ENCODE measurements around the gene PCAT7. TPM values are rescaled to one million over a fixed set of nuclear protein-coding genes. Genes with fewer than 3 reads are reported as not detected.
"Not testable (repeated sequence)": the region's sequence is repeated elsewhere in the genome, so short reads cannot be mapped to it uniquely, and the experiment has no call there.

PCAT7 gene
- total RNA-seq, 1 donor from 2014 or later: 0.08 TPM

- no peak for DNase-seq (ENCODE audit: low spot score)
- intact Hi-C loops (cut with DNase I): no loop called here
Measured at GRCh38 chr9:94557376-94557775, 2.5 kb downstream of the PCAT7 start.

GRCh38 chr9:94560237-94560636 lies 5.4 kb downstream of the PCAT7 start:
- intact Hi-C loops (cut with DNase I): no loop called here
- no peak for DNase-seq (ENCODE audit: low spot score)

GRCh38 chr9:94563548-94563947 lies 8.7 kb downstream of the PCAT7 start:
- no peak for DNase-seq (ENCODE audit: low spot score)
- intact Hi-C loops (cut with DNase I): no loop called here

- intact Hi-C loops (cut with DNase I); DNase-seq (ENCODE audit: low spot score): not testable (repeated sequence)
Measured at GRCh38 chr9:94564279-94564678, 9.4 kb downstream of the PCAT7 start.

GRCh38 chr9:94566550-94566949 lies 11.7 kb downstream of the PCAT7 start:
- DNase-seq (ENCODE audit: low spot score): no peak
- intact Hi-C loops (cut with DNase I): no loop called here

- no peak for DNase-seq (ENCODE audit: low spot score)
- intact Hi-C loops (cut with DNase I): no loop called here
Measured at GRCh38 chr9:94567271-94567670, 12.4 kb downstream of the PCAT7 start.

GRCh38 chr9:94568250-94568889 lies 13.5 kb downstream of the PCAT7 start:
- DNase-seq (ENCODE audit: low spot score): no peak
- intact Hi-C loops (cut with DNase I): no loop called here

- no peak for DNase-seq (ENCODE audit: low spot score)
Measured at GRCh38 chr9:94568972-94569712, 14.3 kb downstream of the PCAT7 start.

GRCh38 chr9:94576131-94576530 lies 21.2 kb downstream of the PCAT7 start:
- DNase-seq (ENCODE audit: low spot score): no peak
- intact Hi-C loops (cut with DNase I): no loop called here

More at GRCh38 chr9:94568972-94569712, 14.3 kb downstream of the PCAT7 start:
- intact Hi-C loops (cut with DNase I): no loop called here

- no peak for DNase-seq (ENCODE audit: low spot score)
- intact Hi-C loops (cut with DNase I): no loop called here
Measured at GRCh38 chr9:94577036-94577435, 22.2 kb downstream of the PCAT7 start.

- DNase-seq (ENCODE audit: low spot score): no peak
Measured at GRCh38 chr9:94577571-94577970, 22.7 kb downstream of the PCAT7 start.

GRCh38 chr9:94581728-94582127 lies 26.8 kb downstream of the PCAT7 start:
- intact Hi-C loops (cut with DNase I): no loop called here

More at GRCh38 chr9:94577571-94577970, 22.7 kb downstream of the PCAT7 start:
- intact Hi-C loops (cut with DNase I): no loop called here

GRCh38 chr9:94584555-94584954 lies 29.7 kb downstream of the PCAT7 start:
- no peak for DNase-seq (ENCODE audit: low spot score)
- intact Hi-C loops (cut with DNase I): no loop called here

More at GRCh38 chr9:94581728-94582127, 26.8 kb downstream of the PCAT7 start:
- no peak for DNase-seq (ENCODE audit: low spot score)

GRCh38 chr9:94586316-94586715 lies 31.4 kb downstream of the PCAT7 start:
- intact Hi-C loops (cut with DNase I): no loop called here
- DNase-seq (ENCODE audit: low spot score): no peak

GRCh38 chr9:94586814-94587213 lies 31.9 kb downstream of the PCAT7 start:
- intact Hi-C loops (cut with DNase I): no loop called here
- DNase-seq (ENCODE audit: low spot score): no peak

- intact Hi-C loops (cut with DNase I): no loop called here
- DNase-seq (ENCODE audit: low spot score): no peak
Measured at GRCh38 chr9:94588681-94589080, 33.8 kb downstream of the PCAT7 start.

GRCh38 chr9:94591046-94591545 lies 36.2 kb downstream of the PCAT7 start:
- DNase-seq (ENCODE audit: low spot score); intact Hi-C loops (cut with DNase I): not testable (repeated sequence)

- no peak for DNase-seq (ENCODE audit: low spot score)
- intact Hi-C loops (cut with DNase I): no loop called here
Measured at GRCh38 chr9:94591876-94592275, 37.0 kb downstream of the PCAT7 start.

GRCh38 chr9:94592683-94593082 lies 37.8 kb downstream of the PCAT7 start:
- intact Hi-C loops (cut with DNase I); DNase-seq (ENCODE audit: low spot score): not testable (repeated sequence)

GRCh38 chr9:94593459-94594345 lies 38.8 kb downstream of the PCAT7 start, which contains the start of gene FBP2:
FBP2 (minus strand) TSS chr9:94593824; CDS start chr9:94593726, 98 bp downstream.
- intact Hi-C loops (cut with DNase I): no loop called here
- peak; percentile 12 for DNase-seq (ENCODE audit: low spot score)
